ENCODE results near the gene MOGAT2.

Gene MOGAT2

DNA sequence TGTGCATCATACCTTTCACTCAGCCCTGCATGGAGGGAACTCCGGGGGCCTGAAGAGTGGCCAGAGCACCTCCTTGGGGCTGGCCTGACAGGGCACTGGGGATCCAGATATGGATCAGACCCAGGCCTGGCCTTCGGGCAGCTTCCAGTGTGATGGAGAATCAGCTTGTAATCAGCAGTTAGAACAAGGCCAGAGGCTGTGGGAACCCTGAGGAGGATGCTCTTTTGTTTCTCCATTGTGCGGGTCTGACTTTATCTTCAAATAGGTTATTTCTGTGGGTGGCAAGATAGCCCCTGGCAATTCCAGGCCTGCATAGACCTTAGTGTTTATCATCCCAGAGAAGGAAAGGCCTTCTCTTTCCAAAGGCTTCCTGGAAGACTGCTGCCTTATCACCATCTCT, 63.2 kb downstream of the MOGAT2 start:
- Histone ChIP-seq H3K4me1 (ENCODE audit: control insufficient read depth, insufficient read depth, low read length) (no peaks in the 10 kb centered on the region), H3K27ac (ENCODE audit: low read depth, low read length) (no peak overlapping the region), H3K36me3 (ENCODE audit: control insufficient read depth, insufficient read depth, low read length) (no peaks in the 10 kb centered on the region), H3K9ac (ENCODE audit: low read length) (no peak overlapping the region), H3K27me3 (ENCODE audit: control insufficient read depth, insufficient read depth, low read length) (no peaks in the 10 kb centered on the region), H3K4me3 (ENCODE audit: low read length) (no peak overlapping the region)

DNA sequence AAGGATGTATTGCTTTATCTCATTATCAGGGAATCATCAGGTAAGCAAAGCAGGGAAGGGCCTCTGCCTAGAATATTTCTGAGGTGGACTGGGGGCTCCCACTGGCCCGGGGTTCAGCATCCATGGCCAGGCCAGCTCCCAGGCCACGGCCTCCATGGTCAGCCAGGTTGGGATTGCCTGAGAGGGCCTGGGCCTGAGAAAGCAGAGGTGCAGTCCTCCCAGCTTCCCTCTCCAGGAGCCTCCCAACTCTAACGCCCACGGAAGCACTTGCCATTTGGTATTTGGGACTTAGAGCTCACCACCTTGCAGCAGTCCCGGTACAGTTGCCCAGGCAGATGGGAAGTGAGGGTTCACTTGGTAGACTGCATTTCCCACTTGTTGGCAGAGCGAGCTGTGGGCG, 63.7 kb downstream of the MOGAT2 start:
- Histone ChIP-seq H3K4me1 (ENCODE audit: control insufficient read depth, insufficient read depth, low read length) (no peaks in the 10 kb centered on the region), H3K27ac (ENCODE audit: low read depth, low read length) (no peak overlapping the region), H3K4me3 (ENCODE audit: low read length) (no peak overlapping the region), H3K27me3 (ENCODE audit: control insufficient read depth, insufficient read depth, low read length) (no peaks in the 10 kb centered on the region), H3K36me3 (ENCODE audit: control insufficient read depth, insufficient read depth, low read length) (no peaks in the 10 kb centered on the region), H3K9ac (ENCODE audit: low read length) (no peak overlapping the region)

DNA sequence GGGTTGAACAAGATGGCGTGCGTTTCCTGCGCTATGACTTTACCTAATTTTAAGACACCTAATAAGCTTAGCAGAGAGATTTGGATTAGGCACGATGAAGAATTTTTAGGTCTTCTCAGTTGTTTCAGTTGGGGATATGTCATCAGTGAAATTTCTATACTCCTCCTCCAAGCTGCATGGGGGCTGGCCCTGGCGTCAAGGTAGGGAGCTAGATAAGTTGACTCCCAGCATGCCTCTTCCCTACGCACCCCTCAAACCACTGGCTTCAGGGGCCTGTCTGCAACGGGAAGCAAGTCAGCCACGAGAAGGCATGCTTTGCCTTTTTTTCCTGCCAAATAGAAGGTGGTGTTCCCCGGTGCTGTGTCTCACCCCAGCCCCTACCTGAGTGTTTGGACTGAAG, 64.2 kb downstream of the MOGAT2 start:
- no peak overlapping the region for H3K9ac ChIP-seq (ENCODE audit: low read length)
- no peaks in the 10 kb centered on the region for H3K36me3 ChIP-seq (ENCODE audit: control insufficient read depth, insufficient read depth, low read length)
- no peak overlapping the region for H3K27ac ChIP-seq (ENCODE audit: low read depth, low read length)
- H3K4me1 ChIP-seq (ENCODE audit: control insufficient read depth, insufficient read depth, low read length): no peaks in the 10 kb centered on the region
- H3K4me3 ChIP-seq (ENCODE audit: low read length): no peak overlapping the region
- no peaks in the 10 kb centered on the region for H3K27me3 ChIP-seq (ENCODE audit: control insufficient read depth, insufficient read depth, low read length)
